Esophagus muscularis mucosa (tissue), 4 donors: ENCODE results near the gene METTL26. TPM values are rescaled to one million over a fixed set of nuclear protein-coding genes. Genes with fewer than 3 reads are reported as not detected.

ENCODE experiments used
- DNase-seq: peaks from one replicate; pipeline ENCODE4 v3.0.0-alpha.2; 2017; ENCODE audit errors: extremely low spot score
- H3K27ac ChIP-seq, 4 donors: fragments of 200-600 bp; sonication (generic); replicated peaks in 1 of 4; 1 replicate in 3 of 4; 2 replicates in 1 of 4; pipeline ENCODE4 v1.5.1; 2016 to 2019; ENCODE audit warnings: mild to moderate bottlenecking in 1 of 4
- H3K27me3 ChIP-seq, 4 donors: fragments of 200-600 bp; sonication (generic); one replicate each; pipeline versions ENCODE4 v1.5.1 to v1.6.0; 2016 to 2019
- H3K36me3 ChIP-seq, 4 donors: fragments of 200-600 bp; sonication (generic); one replicate each; pipeline ENCODE4 v1.5.1; 2016 to 2019
- H3K4me1 ChIP-seq, 4 donors: fragments of 200-600 bp; sonication (generic); one replicate each; pipeline ENCODE4 v1.5.1; 2016 to 2019
- H3K4me3 ChIP-seq, 4 donors: fragments of 200-600 bp; sonication (generic); 1 replicate in 2 of 4; 2 replicates in 2 of 4; pipeline ENCODE4 v1.5.1; 2016 to 2019; ENCODE audit warnings: mild to moderate bottlenecking in 4 of 4, moderate library complexity in 1 of 4
- H3K9me3 ChIP-seq, 4 donors: fragments of 200-600 bp; sonication (generic); 1 replicate in 3 of 4; 2 replicates in 1 of 4; pipeline ENCODE4 v1.5.1; 2016 to 2019
- EP300 ChIP-seq: sonication (generic); formaldehyde crosslinking; IDR thresholded peaks from one replicate; pipeline ENCODE4 v1.6.1; 2017; ENCODE audit warnings: antibody characterized with exemption
- POLR2A ChIP-seq: fragments of 450-650 bp; IDR thresholded peaks from one replicate; pipeline ENCODE4 v1.6.1; 2017; ENCODE audit warnings: antibody characterized with exemption, moderate library complexity, mild to moderate bottlenecking, low read depth
- POLR2AphosphoS5 ChIP-seq, 2 donors: sonication (generic); formaldehyde crosslinking; IDR thresholded peaks; one replicate each; pipeline ENCODE4 v1.6.1; 2017; ENCODE audit warnings: antibody characterized with exemption in 2 of 2
- WGBS: methylation state at CpG from one replicate; pipeline ENCODE4 v1.1.5; 2018; 5-methylcytosine and 5-hydroxymethylcytosine counted together
- intact Hi-C: fragments of 100-400 bp; cut with DNase I; formaldehyde crosslinking; loops from one replicate; pipeline ENCODE4 v1.15.1; 2023
- total RNA-seq, 4 donors: library from RNA; depleted of rRNA; stranded (reverse); fragments of >200 nt; gene quantifications; one replicate each; pipeline versions ENCODE4 v1.1.0 to v1.2.1, GENCODE V29; 2016
- TF ChIP-seq, protein P1 (sequence below), 3 experiments: fragments of 200-600 bp in 2 of 3; fragments of 450-650 bp in 1 of 3; sonication (generic) in 2 of 3; IDR thresholded peaks; one replicate each; pipeline ENCODE4 v1.5.1; 2017 to 2019; ENCODE audit warnings: antibody characterized with exemption in 3 of 3, mild to moderate bottlenecking in 2 of 3, moderate library complexity in 1 of 3

Gene METTL26
- total RNA-seq, 4 donors from 2014 or later: 129 to 166 (median 142) TPM

DNA sequence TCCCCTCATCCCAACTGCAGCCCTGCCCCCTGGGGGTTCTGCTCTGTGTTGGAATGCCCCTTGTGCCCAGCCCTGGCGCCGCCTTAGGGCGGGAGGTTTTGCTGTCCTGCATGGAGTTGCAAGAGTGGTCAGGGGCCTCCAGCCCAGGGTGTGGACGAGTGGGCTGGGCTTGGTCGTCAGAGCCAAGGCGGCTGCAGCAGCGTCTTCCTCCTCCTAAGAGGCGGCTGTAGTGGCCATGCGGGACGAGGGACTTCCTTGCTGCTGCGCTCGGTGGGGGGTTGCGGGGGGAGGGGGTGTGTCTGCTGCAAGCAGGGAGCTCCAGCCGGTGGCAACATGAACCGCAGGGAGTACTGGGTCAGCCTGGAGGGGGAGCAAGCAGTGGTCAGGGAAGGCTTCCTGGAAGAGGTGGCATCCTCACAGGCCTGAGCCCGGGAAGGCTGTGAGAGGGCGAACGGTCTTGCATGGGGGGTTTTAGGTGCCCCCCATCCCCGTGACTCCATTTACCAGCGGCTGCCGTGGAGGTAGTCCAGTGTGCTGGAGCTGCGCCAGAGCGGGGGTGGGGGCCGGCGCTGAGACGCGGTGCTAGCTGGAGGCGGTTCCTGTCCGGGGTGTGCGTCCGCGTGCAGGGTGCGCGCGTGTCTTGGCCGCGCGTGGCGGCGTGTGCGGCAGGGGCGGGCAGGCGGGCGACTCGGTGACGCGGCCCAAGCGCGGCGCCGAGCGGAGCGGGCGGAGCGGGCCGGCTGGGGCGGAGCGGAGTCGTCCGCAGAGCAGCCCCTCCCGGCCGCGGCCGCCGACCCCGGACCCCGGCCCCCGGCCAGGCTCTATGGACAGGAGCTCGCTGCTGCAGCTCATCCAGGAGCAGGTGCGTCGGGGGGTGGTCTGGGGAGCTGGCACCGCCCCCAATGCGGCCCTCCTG is 39.1 kb upstream of the METTL26 start, which contains the start of gene RHBDL1:
Gene RHBDL1 (plus strand): TSS at position 704 of the 916 bp plus-strand sequence. CDS start 120 bp downstream, at position 824.
- Histone ChIP-seq H3K36me3 (peaks cover 35 to 40% (median 38%) of the 10 kb centered on the region in 4 donors), H3K27me3 (peaks cover 0 to 5% (median 0%) of the 10 kb centered on the region in 4 donors), H3K4me3 (peak within 1 kb of the TSS; percentile 47 to 60 (median 48)), H3K4me1 (peaks cover 18 to 36% (median 31%) of the 10 kb centered on the region in 4 donors), H3K9me3 (no peaks in the 10 kb centered on the region), H3K27ac (peak within 1 kb of the TSS; percentile 14 to 63 (median 40))
- 23% methylated on average over 17 of the region's 73 CpGs for WGBS
- intact Hi-C loops: no loop called here
- no peak for DNase-seq
- no peak for TF ChIP-seq POLR2A
- TF ChIP-seq POLR2AphosphoS5 (IDR thresholded peaks at IDR 0.05): no peak
- TF ChIP-seq EP300: no peak
- TF ChIP-seq, protein P1, sequence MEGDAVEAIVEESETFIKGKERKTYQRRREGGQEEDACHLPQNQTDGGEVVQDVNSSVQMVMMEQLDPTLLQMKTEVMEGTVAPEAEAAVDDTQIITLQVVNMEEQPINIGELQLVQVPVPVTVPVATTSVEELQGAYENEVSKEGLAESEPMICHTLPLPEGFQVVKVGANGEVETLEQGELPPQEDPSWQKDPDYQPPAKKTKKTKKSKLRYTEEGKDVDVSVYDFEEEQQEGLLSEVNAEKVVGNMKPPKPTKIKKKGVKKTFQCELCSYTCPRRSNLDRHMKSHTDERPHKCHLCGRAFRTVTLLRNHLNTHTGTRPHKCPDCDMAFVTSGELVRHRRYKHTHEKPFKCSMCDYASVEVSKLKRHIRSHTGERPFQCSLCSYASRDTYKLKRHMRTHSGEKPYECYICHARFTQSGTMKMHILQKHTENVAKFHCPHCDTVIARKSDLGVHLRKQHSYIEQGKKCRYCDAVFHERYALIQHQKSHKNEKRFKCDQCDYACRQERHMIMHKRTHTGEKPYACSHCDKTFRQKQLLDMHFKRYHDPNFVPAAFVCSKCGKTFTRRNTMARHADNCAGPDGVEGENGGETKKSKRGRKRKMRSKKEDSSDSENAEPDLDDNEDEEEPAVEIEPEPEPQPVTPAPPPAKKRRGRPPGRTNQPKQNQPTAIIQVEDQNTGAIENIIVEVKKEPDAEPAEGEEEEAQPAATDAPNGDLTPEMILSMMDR (IDR thresholded peaks at IDR 0.05): no peak

DNA sequence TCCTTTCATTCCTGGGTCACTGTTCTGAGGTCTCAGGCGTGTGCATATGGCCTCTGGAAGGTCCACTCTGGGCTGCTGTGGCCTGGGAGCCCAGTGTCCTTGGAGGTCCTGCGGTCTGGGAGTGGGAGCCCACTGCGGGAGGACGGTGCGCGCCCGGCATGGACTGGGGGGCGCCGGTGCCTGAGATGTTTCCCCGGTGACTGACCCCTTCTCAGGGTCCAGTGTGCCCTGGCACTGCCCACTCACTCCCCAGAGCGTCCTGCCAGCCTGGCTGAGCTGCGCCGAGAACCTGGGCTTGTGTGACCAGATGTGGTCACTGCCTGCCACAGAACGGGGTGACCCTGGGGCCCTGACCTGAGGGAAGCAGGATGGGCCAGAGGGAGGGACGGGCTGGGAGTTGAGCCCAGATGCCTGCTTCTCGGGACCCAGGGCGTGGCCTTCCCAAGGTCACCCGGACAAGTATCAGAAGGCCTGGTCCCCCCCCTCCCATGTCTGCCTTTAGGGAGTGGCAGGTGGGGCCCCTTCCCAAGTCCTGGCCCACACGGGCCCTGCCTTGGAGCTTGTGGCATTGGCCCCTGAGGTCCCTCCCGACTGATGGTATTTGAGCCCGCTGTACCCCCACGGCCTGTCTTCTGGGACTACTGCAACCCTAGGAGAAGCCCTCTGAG is 38.2 kb upstream of the METTL26 start:
- WGBS: 86% methylated on average over 16 of the region's 22 CpGs
- peaks cover 16 to 39% (median 31%) of the 10 kb centered on the region in 4 donors for H3K4me1 ChIP-seq
- H3K9me3 ChIP-seq: no peaks in the 10 kb centered on the region
- peak overlapping the region in 2 of 4 donors; percentile 11 to 14 for H3K27ac ChIP-seq
- H3K36me3 ChIP-seq: peaks cover 42 to 49% (median 46%) of the 10 kb centered on the region in 4 donors
- TF ChIP-seq EP300 (no peak), POLR2AphosphoS5 (IDR thresholded peaks at IDR 0.05) (no peak), POLR2A (no peak)
- TF ChIP-seq, protein P1 (IDR thresholded peaks at IDR 0.05): no peak
- intact Hi-C loops: no loop called here
- no peak for DNase-seq
- no peak overlapping the region for H3K4me3 ChIP-seq
- H3K27me3 ChIP-seq: peaks cover 0 to 5% (median 0%) of the 10 kb centered on the region in 4 donors

DNA sequence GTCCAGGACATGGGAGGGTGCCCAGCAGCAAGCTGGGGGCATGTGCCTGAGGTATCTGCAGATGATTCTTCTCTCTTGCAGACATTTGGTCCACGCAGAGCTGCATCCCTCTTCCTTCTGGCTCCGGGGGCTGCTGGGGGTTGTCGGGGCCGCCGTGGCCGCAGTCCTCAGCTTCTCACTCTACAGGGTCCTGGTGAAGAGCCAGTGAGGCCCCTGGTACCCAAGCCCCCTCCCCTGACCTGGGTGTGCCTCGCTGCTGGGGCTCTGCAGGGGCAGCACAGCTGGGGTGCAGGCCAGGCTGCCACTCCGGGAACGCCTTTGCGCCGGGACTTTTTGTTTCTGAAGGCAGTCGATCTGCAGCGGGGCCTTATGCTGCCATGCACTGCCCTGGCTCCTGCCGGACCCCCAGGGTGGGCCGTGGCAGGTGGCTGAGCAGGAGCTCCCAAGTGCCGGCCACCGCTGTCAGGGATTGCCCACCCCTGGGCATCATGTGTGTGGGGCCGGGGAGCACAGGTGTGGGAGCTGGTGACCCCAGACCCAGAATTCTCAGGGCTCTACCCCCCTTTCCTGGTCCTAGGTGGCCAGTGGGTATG is 37.4 kb upstream of the METTL26 start:
- peaks cover 42 to 56% (median 50%) of the 10 kb centered on the region in 4 donors for H3K36me3 ChIP-seq
- peaks cover 19 to 42% (median 34%) of the 10 kb centered on the region in 4 donors for H3K4me1 ChIP-seq
- H3K9me3 ChIP-seq: no peaks in the 10 kb centered on the region
- 90% methylated on average over 7 of the region's 18 CpGs for WGBS
- DNase-seq: no peak
- TF ChIP-seq, protein P1 (IDR thresholded peaks at IDR 0.05): no peak
- no peak for TF ChIP-seq POLR2AphosphoS5 (IDR thresholded peaks at IDR 0.05)
- TF ChIP-seq EP300: no peak
- no peak for TF ChIP-seq POLR2A
- H3K27me3 ChIP-seq: peaks cover 0 to 5% (median 0%) of the 10 kb centered on the region in 4 donors
- H3K27ac ChIP-seq: no peak overlapping the region
- intact Hi-C loops: no loop called here
- H3K4me3 ChIP-seq: no peak overlapping the region

DNA sequence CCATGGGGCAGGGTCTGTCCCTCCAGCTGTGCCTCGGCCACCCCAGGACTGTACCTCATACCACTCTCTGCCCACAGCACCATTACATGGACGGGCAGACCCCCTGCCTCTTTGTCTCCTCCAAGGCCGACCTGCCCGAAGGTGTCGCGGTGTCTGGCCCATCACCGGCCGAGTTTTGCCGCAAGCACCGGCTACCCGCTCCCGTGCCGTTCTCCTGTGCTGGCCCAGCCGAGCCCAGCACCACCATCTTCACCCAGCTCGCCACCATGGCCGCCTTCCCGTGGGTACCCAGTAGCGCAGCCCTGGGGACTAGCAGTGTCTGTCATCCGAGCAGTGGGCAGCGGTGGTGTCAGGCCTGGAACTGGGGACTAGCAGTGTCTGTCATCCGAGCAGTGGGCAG is 36.7 kb upstream of the METTL26 start:
- 93% methylated on average over 17 of the region's 21 CpGs for WGBS
- no peak overlapping the region for H3K4me3 ChIP-seq

More for the DNA sequence above, 36.7 kb upstream of the METTL26 start:
- intact Hi-C loops: no loop called here
- H3K9me3 ChIP-seq: no peaks in the 10 kb centered on the region
- H3K27ac ChIP-seq: no peak overlapping the region
- no peak for TF ChIP-seq POLR2A
- TF ChIP-seq, protein P1 (IDR thresholded peaks at IDR 0.05): no peak
- no peak for TF ChIP-seq POLR2AphosphoS5 (IDR thresholded peaks at IDR 0.05)
- no peak for TF ChIP-seq EP300
- H3K27me3 ChIP-seq: peaks cover 0 to 5% (median 0%) of the 10 kb centered on the region in 4 donors
- peaks cover 42 to 56% (median 50%) of the 10 kb centered on the region in 4 donors for H3K36me3 ChIP-seq
- H3K4me1 ChIP-seq: peaks cover 19 to 45% (median 36%) of the 10 kb centered on the region in 4 donors
- DNase-seq: no peak
